ENCODE results near the gene HSD17B12. TPM values are rescaled to one million over a fixed set of nuclear protein-coding genes. Genes with fewer than 3 reads are reported as not detected.

Gene HSD17B12
- polyA plus RNA-seq, 1 donor (not counting 4 experiments of a cell fraction or from before 2014, with no cell fraction given), result 105 TPM

DNA sequence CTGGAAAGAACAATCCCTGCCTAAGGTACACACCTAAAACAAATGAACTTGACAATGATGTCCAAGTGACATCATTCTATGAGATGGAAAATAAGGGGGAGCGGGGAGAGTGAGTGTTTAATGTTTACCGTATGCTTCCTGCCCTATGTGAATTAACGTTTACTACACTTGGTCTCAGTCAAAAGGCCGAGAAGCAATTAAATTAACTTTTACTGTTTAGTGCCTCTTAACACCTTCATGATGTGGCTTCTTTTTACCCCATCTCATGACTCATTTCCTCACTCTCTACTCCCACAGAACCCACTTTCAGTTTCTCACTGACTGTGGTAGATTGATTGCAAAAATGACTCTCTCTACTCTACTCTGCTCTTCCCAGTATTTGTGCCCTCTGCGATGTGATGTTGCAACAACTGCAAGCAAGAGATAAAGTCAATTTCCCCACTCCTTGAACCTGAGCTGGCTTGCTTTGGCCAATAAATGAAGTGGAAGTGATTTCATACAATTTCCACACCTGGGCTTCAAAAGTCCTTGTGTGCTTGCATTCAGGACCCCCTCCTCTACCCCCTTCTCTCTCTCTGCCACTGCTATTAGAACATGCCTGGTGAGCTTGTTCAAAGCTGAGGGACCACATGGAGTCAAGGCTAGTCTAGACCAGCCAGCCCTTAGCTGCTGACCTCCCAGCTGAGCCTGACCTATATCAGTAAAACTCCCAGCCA is 188.5 kb downstream of the HSD17B12 start:
- no peaks in the 10 kb centered on the region for H3K79me2 ChIP-seq (ENCODE audit: control insufficient read depth, insufficient read depth, low read length)
- H3K9ac ChIP-seq (ENCODE audit: control insufficient read depth, extremely low read depth, insufficient read depth, low read length), result no peak overlapping the region
- H3K36me3 ChIP-seq (ENCODE audit: control insufficient read depth in 2 of 2, extremely low read depth in 1 of 2, insufficient read depth in 2 of 2, low read length in 2 of 2), result no peaks in the 10 kb centered on the region
- peak; percentile 39 for FAIRE-seq
- H4K20me1 ChIP-seq (ENCODE audit: control insufficient read depth, extremely low read depth, insufficient read depth, low read length), result no peaks in the 10 kb centered on the region
- H3K4me1 ChIP-seq (ENCODE audit: control insufficient read depth, extremely low read depth, insufficient read depth, low read length), result peaks cover 11% of the 10 kb centered on the region
- no peak overlapping the region for H3K27ac ChIP-seq (ENCODE audit: control insufficient read depth, insufficient read depth, low read length)
- no peak for DNase-seq (ENCODE audit: low read depth, low spot score)
- dilution Hi-C loops (cut with MboI; ENCODE audit: extremely low pct_ligation_motif_present, low sequenced_read_pairs), result no loop called here
- peak overlapping the region; percentile 53 for H3K4me2 ChIP-seq (ENCODE audit: control insufficient read depth, extremely low read depth, insufficient read depth, low read depth, low read length)
- TF ChIP-seq, protein P1, sequence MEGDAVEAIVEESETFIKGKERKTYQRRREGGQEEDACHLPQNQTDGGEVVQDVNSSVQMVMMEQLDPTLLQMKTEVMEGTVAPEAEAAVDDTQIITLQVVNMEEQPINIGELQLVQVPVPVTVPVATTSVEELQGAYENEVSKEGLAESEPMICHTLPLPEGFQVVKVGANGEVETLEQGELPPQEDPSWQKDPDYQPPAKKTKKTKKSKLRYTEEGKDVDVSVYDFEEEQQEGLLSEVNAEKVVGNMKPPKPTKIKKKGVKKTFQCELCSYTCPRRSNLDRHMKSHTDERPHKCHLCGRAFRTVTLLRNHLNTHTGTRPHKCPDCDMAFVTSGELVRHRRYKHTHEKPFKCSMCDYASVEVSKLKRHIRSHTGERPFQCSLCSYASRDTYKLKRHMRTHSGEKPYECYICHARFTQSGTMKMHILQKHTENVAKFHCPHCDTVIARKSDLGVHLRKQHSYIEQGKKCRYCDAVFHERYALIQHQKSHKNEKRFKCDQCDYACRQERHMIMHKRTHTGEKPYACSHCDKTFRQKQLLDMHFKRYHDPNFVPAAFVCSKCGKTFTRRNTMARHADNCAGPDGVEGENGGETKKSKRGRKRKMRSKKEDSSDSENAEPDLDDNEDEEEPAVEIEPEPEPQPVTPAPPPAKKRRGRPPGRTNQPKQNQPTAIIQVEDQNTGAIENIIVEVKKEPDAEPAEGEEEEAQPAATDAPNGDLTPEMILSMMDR (optimal IDR thresholded peaks at IDR 0.05 in 1 of 3, IDR thresholded peaks at IDR 0.05 in 1 of 3, conservative IDR thresholded peaks at IDR 0.05 in 1 of 3; ENCODE audit: extremely low read depth in 1 of 3, insufficient read depth in 2 of 3, low read length in 3 of 3), result no peak
- TF ChIP-seq EZH2 (IDR thresholded peaks at IDR 0.05; ENCODE audit: low read length), result no peak
- H3K9me1 ChIP-seq (ENCODE audit: control insufficient read depth, extremely low read depth, insufficient read depth, low read length), result no peaks in the 10 kb centered on the region
- H3K27me3 ChIP-seq (ENCODE audit: control insufficient read depth, extremely low read depth, insufficient read depth, low read length), result no peaks in the 10 kb centered on the region
- no peaks in the 10 kb centered on the region for H3K9me3 ChIP-seq (ENCODE audit: control insufficient read depth, low read depth, low read length)
- H3K4me3 ChIP-seq (ENCODE audit: control insufficient read depth in 2 of 3, extremely low read depth in 1 of 3, insufficient read depth in 2 of 3, low read depth in 1 of 3, low read length in 3 of 3), result no peak overlapping the region
- H2AFZ ChIP-seq (ENCODE audit: control insufficient read depth, low read length), result no peak overlapping the region

- Histone ChIP-seq H3K9ac (ENCODE audit: control insufficient read depth, extremely low read depth, insufficient read depth, low read length) (no peak overlapping the region), H2AFZ (ENCODE audit: control insufficient read depth, low read length) (no peak overlapping the region), H3K36me3 (ENCODE audit: control insufficient read depth in 2 of 2, extremely low read depth in 1 of 2, insufficient read depth in 2 of 2, low read length in 2 of 2) (no peaks in the 10 kb centered on the region), H3K4me3 (ENCODE audit: control insufficient read depth in 2 of 3, extremely low read depth in 1 of 3, insufficient read depth in 2 of 3, low read depth in 1 of 3, low read length in 3 of 3) (no peak overlapping the region), H4K20me1 (ENCODE audit: control insufficient read depth, extremely low read depth, insufficient read depth, low read length) (no peaks in the 10 kb centered on the region), H3K79me2 (ENCODE audit: control insufficient read depth, insufficient read depth, low read length) (no peaks in the 10 kb centered on the region), H3K9me1 (ENCODE audit: control insufficient read depth, extremely low read depth, insufficient read depth, low read length) (no peaks in the 10 kb centered on the region), H3K27me3 (ENCODE audit: control insufficient read depth, extremely low read depth, insufficient read depth, low read length) (no peaks in the 10 kb centered on the region), H3K27ac (ENCODE audit: control insufficient read depth, insufficient read depth, low read length) (no peak overlapping the region), H3K4me1 (ENCODE audit: control insufficient read depth, extremely low read depth, insufficient read depth, low read length) (peaks cover 11% of the 10 kb centered on the region), H3K4me2 (ENCODE audit: control insufficient read depth, extremely low read depth, insufficient read depth, low read depth, low read length) (no peak overlapping the region), H3K9me3 (ENCODE audit: control insufficient read depth, low read depth, low read length) (no peaks in the 10 kb centered on the region)
- dilution Hi-C loops (cut with MboI; ENCODE audit: extremely low pct_ligation_motif_present, low sequenced_read_pairs), result no loop called here
- FAIRE-seq, result no peak
- no peak for TF ChIP-seq EZH2 (IDR thresholded peaks at IDR 0.05; ENCODE audit: low read length)
- TF ChIP-seq, protein P1 (optimal IDR thresholded peaks at IDR 0.05 in 1 of 3, IDR thresholded peaks at IDR 0.05 in 1 of 3, conservative IDR thresholded peaks at IDR 0.05 in 1 of 3; ENCODE audit: extremely low read depth in 1 of 3, insufficient read depth in 2 of 3, low read length in 3 of 3), result no peak
- DNase-seq (ENCODE audit: low read depth, low spot score), result no peak
Observed at GRCh38 chr11:43871051-43871450, 190.5 kb downstream of the HSD17B12 start.

All from keratinocyte (primary cell).